Measurements from ENCODE around the gene TCP10L.
A peak's percentile ranks its signal among the peaks of the same experiment; 100 is the strongest.

TCP10L gene

GRCh38 chr21:32599091-32599490, 13.8 kb upstream of the TCP10L start:
- Mint-ChIP-seq H3K36me3 (peaks cover 8% of the 10 kb centered on the region), H3K9me3 (ENCODE audit: low read depth) (no peaks in the 10 kb centered on the region), H3K27me3 (no peaks in the 10 kb centered on the region), H3K4me3 (no peak overlapping the region), H3K27ac (no peak overlapping the region), H3K4me1 (ENCODE audit: low read depth) (peaks cover 2% of the 10 kb centered on the region)

GRCh38 chr21:32597205-32597604, 11.9 kb upstream of the TCP10L start:
- no peaks in the 10 kb centered on the region for H3K9me3 Mint-ChIP-seq (ENCODE audit: low read depth)
- no peaks in the 10 kb centered on the region for H3K27me3 Mint-ChIP-seq
- H3K36me3 Mint-ChIP-seq: peaks cover 1% of the 10 kb centered on the region
- no peak overlapping the region for H3K4me3 Mint-ChIP-seq
- H3K4me1 Mint-ChIP-seq (ENCODE audit: low read depth): peaks cover 2% of the 10 kb centered on the region
- H3K27ac Mint-ChIP-seq: peak overlapping the region; percentile 16

GRCh38 chr21:32595431-32595830, 10.1 kb upstream of the TCP10L start:
- Mint-ChIP-seq H3K4me3 (no peak overlapping the region), H3K27me3 (no peaks in the 10 kb centered on the region), H3K4me1 (ENCODE audit: low read depth) (peaks cover 2% of the 10 kb centered on the region), H3K36me3 (no peaks in the 10 kb centered on the region), H3K27ac (no peak overlapping the region), H3K9me3 (ENCODE audit: low read depth) (no peaks in the 10 kb centered on the region)

GRCh38 chr21:32593690-32594089, 8.4 kb upstream of the TCP10L start:
- no peaks in the 10 kb centered on the region for H3K36me3 Mint-ChIP-seq
- H3K27ac Mint-ChIP-seq: no peak overlapping the region
- no peaks in the 10 kb centered on the region for H3K27me3 Mint-ChIP-seq
- H3K4me1 Mint-ChIP-seq (ENCODE audit: low read depth): peaks cover 2% of the 10 kb centered on the region
- no peak overlapping the region for H3K4me3 Mint-ChIP-seq
- H3K9me3 Mint-ChIP-seq (ENCODE audit: low read depth): no peaks in the 10 kb centered on the region

GRCh38 chr21:32592929-32593502, 7.7 kb upstream of the TCP10L start:
- H3K9me3 Mint-ChIP-seq (ENCODE audit: low read depth): no peaks in the 10 kb centered on the region
- no peaks in the 10 kb centered on the region for H3K27me3 Mint-ChIP-seq
- no peak overlapping the region for H3K4me3 Mint-ChIP-seq
- H3K36me3 Mint-ChIP-seq: no peaks in the 10 kb centered on the region
- no peak overlapping the region for H3K27ac Mint-ChIP-seq
- H3K4me1 Mint-ChIP-seq (ENCODE audit: low read depth): peaks cover 2% of the 10 kb centered on the region

- H3K4me1 Mint-ChIP-seq (ENCODE audit: low read depth): no peaks in the 10 kb centered on the region
- no peaks in the 10 kb centered on the region for H3K9me3 Mint-ChIP-seq (ENCODE audit: low read depth)
- H3K27ac Mint-ChIP-seq: no peak overlapping the region
- H3K36me3 Mint-ChIP-seq: peaks cover 3% of the 10 kb centered on the region
- no peaks in the 10 kb centered on the region for H3K27me3 Mint-ChIP-seq
- no peak overlapping the region for H3K4me3 Mint-ChIP-seq
Measured at GRCh38 chr21:32590130-32590529, 4.8 kb upstream of the TCP10L start.

- Mint-ChIP-seq H3K27ac (no peak overlapping the region), H3K36me3 (peaks cover 6% of the 10 kb centered on the region), H3K27me3 (peaks cover 3% of the 10 kb centered on the region), H3K9me3 (ENCODE audit: low read depth) (no peaks in the 10 kb centered on the region), H3K4me1 (ENCODE audit: low read depth) (no peaks in the 10 kb centered on the region), H3K4me3 (no peak overlapping the region)
Measured at GRCh38 chr21:32587651-32588050, 2.3 kb upstream of the TCP10L start.

GRCh38 chr21:32587120-32587519, 1.8 kb upstream of the TCP10L start:
- H3K27ac Mint-ChIP-seq: no peak overlapping the region
- no peak overlapping the region for H3K4me3 Mint-ChIP-seq
- no peaks in the 10 kb centered on the region for H3K9me3 Mint-ChIP-seq (ENCODE audit: low read depth)
- H3K36me3 Mint-ChIP-seq: peaks cover 6% of the 10 kb centered on the region
- H3K4me1 Mint-ChIP-seq (ENCODE audit: low read depth): no peaks in the 10 kb centered on the region
- H3K27me3 Mint-ChIP-seq: peaks cover 3% of the 10 kb centered on the region

- H3K27me3 Mint-ChIP-seq: peaks cover 3% of the 10 kb centered on the region
- H3K36me3 Mint-ChIP-seq: peaks cover 6% of the 10 kb centered on the region
- H3K4me3 Mint-ChIP-seq: no peak overlapping the region
- no peaks in the 10 kb centered on the region for H3K9me3 Mint-ChIP-seq (ENCODE audit: low read depth)
- no peak overlapping the region for H3K27ac Mint-ChIP-seq
- H3K4me1 Mint-ChIP-seq (ENCODE audit: low read depth): no peaks in the 10 kb centered on the region
Measured at GRCh38 chr21:32585970-32586369, 647 bp upstream of the TCP10L start.

GRCh38 chr21:32584472-32584871, 851 bp downstream of the TCP10L start:
- Mint-ChIP-seq H3K4me3 (no peak overlapping the region), H3K9me3 (ENCODE audit: low read depth) (no peaks in the 10 kb centered on the region), H3K27me3 (peaks cover 3% of the 10 kb centered on the region), H3K36me3 (peaks cover 8% of the 10 kb centered on the region), H3K27ac (no peak overlapping the region), H3K4me1 (ENCODE audit: low read depth) (no peaks in the 10 kb centered on the region)

GRCh38 chr21:32581732-32582131, 3.6 kb downstream of the TCP10L start:
- Mint-ChIP-seq H3K4me3 (no peak overlapping the region), H3K27ac (no peak overlapping the region), H3K36me3 (peaks cover 5% of the 10 kb centered on the region), H3K27me3 (peaks cover 3% of the 10 kb centered on the region), H3K9me3 (ENCODE audit: low read depth) (no peaks in the 10 kb centered on the region), H3K4me1 (ENCODE audit: low read depth) (peaks cover 1% of the 10 kb centered on the region)

GRCh38 chr21:32580949-32581348, 4.4 kb downstream of the TCP10L start:
- Mint-ChIP-seq H3K4me3 (no peak overlapping the region), H3K36me3 (peaks cover 5% of the 10 kb centered on the region), H3K27ac (no peak overlapping the region), H3K4me1 (ENCODE audit: low read depth) (peaks cover 1% of the 10 kb centered on the region), H3K27me3 (peaks cover 3% of the 10 kb centered on the region), H3K9me3 (ENCODE audit: low read depth) (no peaks in the 10 kb centered on the region)

GRCh38 chr21:32578107-32578691, 7.1 kb downstream of the TCP10L start:
- no peaks in the 10 kb centered on the region for H3K27me3 Mint-ChIP-seq
- peaks cover 2% of the 10 kb centered on the region for H3K36me3 Mint-ChIP-seq
- no peak overlapping the region for H3K4me3 Mint-ChIP-seq
- no peak overlapping the region for H3K27ac Mint-ChIP-seq
- H3K4me1 Mint-ChIP-seq (ENCODE audit: low read depth): peaks cover 1% of the 10 kb centered on the region
- H3K9me3 Mint-ChIP-seq (ENCODE audit: low read depth): no peaks in the 10 kb centered on the region

GRCh38 chr21:32576011-32576410, 9.3 kb downstream of the TCP10L start:
- no peak overlapping the region for H3K27ac Mint-ChIP-seq
- no peaks in the 10 kb centered on the region for H3K27me3 Mint-ChIP-seq
- H3K9me3 Mint-ChIP-seq (ENCODE audit: low read depth): no peaks in the 10 kb centered on the region
- H3K36me3 Mint-ChIP-seq: peaks cover 2% of the 10 kb centered on the region
- H3K4me1 Mint-ChIP-seq (ENCODE audit: low read depth): peaks cover 1% of the 10 kb centered on the region
- no peak overlapping the region for H3K4me3 Mint-ChIP-seq

GRCh38 chr21:32574946-32575925, 10.1 kb downstream of the TCP10L start:
- Mint-ChIP-seq H3K27me3 (no peaks in the 10 kb centered on the region), H3K4me1 (ENCODE audit: low read depth) (peaks cover 3% of the 10 kb centered on the region), H3K9me3 (ENCODE audit: low read depth) (no peaks in the 10 kb centered on the region), H3K36me3 (no peaks in the 10 kb centered on the region), H3K27ac (no peak overlapping the region), H3K4me3 (no peak overlapping the region)

Data from activated naive CD8-positive, alpha-beta T cell (primary cell).